Dedifferentiated amniotic fluid mesenchymal stem cell (primary cell): ENCODE measurements around the gene PLEKHG4B.
"Not testable (repeated sequence)": the region's sequence is repeated elsewhere in the genome, so short reads cannot be mapped to it uniquely, and the experiment has no call there.

Experiments used
- DNase-seq: peaks from one replicate; pipeline ENCODE4 v3.0.0-alpha.2; 2016; ENCODE audit errors: extremely low spot score

PLEKHG4B gene

DNA sequence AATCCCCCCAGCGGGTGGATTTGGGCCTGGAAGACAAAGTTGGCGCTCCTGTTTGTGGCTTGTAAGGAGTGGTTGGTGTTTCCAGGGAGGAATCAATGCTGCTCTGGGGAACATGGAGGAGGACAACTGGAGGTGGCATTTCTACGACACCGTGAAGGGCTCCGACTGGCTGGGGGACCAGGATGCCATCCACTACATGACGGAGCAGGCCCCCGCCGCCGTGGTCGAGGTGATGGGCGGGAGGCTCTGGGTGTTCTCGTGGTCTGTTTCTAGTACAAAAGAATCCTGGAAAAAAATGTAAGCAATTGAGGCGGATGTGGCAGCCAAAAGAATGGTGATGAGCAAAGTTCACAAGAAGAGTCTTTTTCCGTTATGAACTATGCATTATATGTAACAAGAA, 133.4 kb downstream of the PLEKHG4B start:
- no peak for DNase-seq

DNA sequence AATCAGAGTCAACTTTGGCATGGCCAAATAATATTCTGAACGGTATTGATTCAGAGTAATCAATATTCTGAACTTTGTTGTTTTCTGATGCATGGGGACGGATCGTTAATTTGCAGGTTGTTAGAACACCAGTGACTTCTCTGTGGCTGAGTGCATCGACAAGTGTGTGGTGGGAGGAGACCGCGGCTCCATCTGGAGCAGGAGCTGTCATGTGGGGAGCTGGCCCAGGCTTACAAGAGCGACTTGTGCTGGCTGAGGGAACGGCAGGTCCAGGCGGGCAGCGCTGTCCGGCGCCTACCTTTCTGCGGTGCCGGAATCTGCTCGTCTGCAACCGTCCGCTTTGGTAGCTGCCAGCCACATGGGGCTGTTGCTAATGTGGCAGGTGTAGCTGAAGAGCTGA, 135.4 kb downstream of the PLEKHG4B start:
- DNase-seq = not testable (repeated sequence)

DNA sequence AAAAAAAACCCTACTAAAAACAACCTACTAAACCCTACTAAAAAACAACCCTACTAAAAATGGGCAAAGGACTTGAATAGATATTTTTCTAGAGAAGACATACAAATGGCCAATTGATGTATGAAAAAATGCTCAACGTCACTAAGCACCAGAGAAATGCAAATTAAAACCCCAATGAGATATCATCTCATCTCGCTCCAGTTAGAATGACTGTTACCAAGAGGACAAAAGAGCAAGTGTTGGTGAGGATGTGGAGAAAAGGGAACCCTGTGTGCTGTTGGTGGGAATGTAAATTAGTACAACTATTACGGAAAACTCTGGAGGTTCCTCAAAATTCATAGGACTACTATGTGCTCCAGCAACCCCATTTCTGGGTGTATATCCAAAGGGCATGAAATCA, 136.9 kb downstream of the PLEKHG4B start:
- DNase-seq = no peak

DNA sequence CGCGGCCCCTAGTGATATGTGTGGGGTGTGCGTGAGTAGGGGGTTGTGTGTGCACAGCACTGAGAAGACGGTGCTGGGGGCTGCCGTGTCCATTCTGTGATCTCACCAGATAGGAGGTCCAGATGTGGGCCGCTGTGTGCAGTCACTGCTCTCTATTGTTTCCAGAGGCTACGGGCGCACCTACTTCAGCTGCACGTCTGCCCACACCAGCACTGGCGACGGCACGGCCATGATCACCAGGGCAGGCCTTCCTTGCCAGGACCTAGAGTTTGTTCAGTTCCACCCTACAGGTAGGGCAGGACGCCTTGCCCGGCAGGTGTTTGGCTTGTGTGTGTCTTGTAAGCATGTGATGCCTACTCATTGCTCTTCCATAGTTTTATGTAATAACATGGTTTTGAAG, 138.7 kb downstream of the PLEKHG4B start:
- no peak for DNase-seq

DNA sequence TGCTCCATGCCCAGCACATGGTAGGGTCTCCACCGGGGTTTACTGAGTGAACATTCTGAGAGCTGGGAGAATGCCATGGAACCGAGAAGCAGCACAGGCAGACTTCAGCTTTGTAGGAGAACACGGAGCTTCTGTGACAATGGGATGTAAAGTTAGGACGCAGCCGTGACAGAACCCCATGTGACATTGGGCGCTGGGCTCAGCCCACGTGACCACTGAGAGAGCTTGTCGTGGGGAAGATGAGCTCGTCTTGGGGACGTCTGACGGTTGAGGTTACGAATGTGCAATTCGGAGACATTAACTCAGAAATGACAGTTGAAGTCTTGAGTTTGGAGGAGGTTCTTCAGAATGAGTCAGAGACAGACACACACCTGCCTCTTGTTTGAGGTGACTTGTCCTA, 139.7 kb downstream of the PLEKHG4B start:
- no peak for DNase-seq

DNA sequence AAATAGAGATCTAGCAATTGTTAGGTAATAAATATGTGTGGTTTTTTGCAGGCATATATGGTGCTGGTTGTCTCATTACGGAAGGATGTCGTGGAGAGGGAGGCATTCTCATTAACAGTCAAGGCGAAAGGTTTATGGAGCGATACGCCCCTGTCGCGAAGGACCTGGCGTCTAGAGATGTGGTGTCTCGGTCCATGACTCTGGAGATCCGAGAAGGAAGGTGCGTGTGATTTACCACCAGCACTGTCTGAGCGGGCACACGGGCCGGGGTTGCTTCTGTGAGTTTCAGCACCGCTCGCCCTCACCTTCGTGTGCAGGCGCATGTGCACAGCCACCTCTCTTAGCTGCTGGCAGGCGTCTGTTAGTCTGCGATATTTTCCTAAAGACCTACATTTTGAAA, 141.5 kb downstream of the PLEKHG4B start:
- DNase-seq = not testable (repeated sequence)

DNA sequence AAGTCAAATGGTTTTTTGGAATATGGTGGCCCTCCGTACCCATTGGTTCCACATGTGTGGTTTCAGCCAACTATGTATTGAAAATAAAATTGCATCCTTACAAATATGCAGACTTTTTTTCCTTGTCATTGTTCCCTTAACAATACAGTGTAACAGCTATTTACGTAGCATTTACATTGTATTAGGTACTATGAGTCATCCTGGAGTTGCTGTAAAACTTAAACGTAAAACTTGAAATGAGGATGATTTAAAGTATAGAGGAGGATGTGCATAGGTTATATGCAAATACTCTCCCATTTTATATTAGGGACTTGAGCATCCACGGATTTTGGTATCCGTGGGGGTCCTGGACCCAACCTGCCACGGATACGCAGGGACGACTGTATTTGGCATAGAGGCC, 142.5 kb downstream of the PLEKHG4B start:
- DNase-seq = no peak

DNA sequence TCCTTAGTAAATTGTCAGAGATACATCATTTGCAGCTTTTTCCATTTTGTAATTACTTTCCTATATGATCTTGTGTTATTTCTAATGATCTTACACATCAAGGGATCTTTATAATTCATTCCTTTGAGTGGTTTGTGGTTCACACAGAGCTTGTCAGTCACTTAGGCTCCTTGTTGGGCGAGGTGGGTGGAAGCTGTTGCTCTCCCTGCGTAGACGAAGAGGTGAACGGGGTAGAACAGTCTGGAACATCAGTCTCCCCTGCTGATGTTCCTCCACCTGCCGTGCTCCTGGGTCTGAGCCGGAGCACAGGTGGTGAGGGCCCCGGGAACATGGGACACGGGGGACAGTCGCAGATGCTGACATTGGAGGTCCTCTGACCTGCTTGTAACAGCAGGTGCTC, 143.6 kb downstream of the PLEKHG4B start:
- not testable (repeated sequence) for DNase-seq

DNA sequence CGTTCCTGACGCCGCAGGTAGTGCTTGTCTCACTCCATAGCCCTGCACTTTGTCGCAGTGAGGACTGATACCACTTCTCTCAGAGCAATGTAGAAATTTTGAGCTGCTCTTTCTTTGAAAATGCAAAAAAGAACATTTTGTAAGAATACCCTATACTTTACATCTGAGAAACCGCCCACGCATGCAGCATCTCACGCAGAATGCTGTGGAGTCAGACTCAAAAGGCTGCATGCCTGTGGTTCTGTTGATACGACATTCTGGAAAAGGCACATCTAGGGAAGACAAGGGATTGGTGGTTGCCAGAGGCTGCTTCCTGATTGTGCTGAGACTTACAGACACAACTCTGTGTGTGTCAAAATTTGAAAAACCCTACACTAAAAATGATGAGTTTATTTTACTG, 146.0 kb downstream of the PLEKHG4B start:
- DNase-seq = not testable (repeated sequence)
